Heart left ventricle (tissue), 16 donors: ENCODE data around the gene DMD. TPM values are rescaled to one million over a fixed set of nuclear protein-coding genes. Genes with fewer than 3 reads are reported as not detected.

Experiments
- ATAC-seq, 4 donors: fragments of 200-7000 bp; cut with Tn5 transposase; one replicate each; pipeline ENCODE4 v1.9.1; 2020 to 2022; ENCODE audit warnings: moderate library complexity in 4 of 4, mild to moderate bottlenecking in 3 of 4, moderate number of reproducible peaks in 1 of 4
- DNase-seq, 5 donors: peaks; one replicate each; pipeline ENCODE4 v3.0.0-alpha.2; 2020
- H3K27ac ChIP-seq, 12 donors: fragments of 200-600 bp; sonication (generic) in 4 of 12; one replicate each; pipeline versions ENCODE4 v1.5.0 to v1.8.0; 2016 to 2022; ENCODE audit warnings: mild to moderate bottlenecking in 2 of 12
- H3K27me3 ChIP-seq, 9 donors: fragments of 200-600 bp; sonication (generic) in 2 of 9; one replicate each; pipeline versions ENCODE4 v1.5.1 to v1.8.0; 2016 to 2022; ENCODE audit warnings: mild to moderate bottlenecking in 3 of 9
- H3K36me3 ChIP-seq, 9 donors: fragments of 200-600 bp; sonication (generic) in 2 of 9; one replicate each; pipeline versions ENCODE4 v1.5.0 to v1.8.0; 2018 to 2022; ENCODE audit warnings: mild to moderate bottlenecking in 2 of 9
- H3K4me1 ChIP-seq, 12 donors: fragments of 200-600 bp; sonication (generic) in 4 of 12; one replicate each; pipeline versions ENCODE4 v1.5.0 to v1.8.0; 2016 to 2022; ENCODE audit warnings: mild to moderate bottlenecking in 3 of 12
- H3K4me3 ChIP-seq, 12 donors: fragments of 200-600 bp; sonication (generic) in 4 of 12; one replicate each; pipeline versions ENCODE4 v1.5.0 to v1.8.0; 2017 to 2022; ENCODE audit warnings: mild to moderate bottlenecking in 9 of 12, moderate library complexity in 4 of 12
- H3K9me3 ChIP-seq, 12 donors: fragments of 200-600 bp; sonication (generic) in 4 of 12; one replicate each; pipeline versions ENCODE4 v1.5.0 to v1.8.0; 2016 to 2022; ENCODE audit warnings: mild to moderate bottlenecking in 1 of 12
- POLR2A ChIP-seq, 2 donors: fragments of 450-650 bp; IDR thresholded peaks; one replicate each; pipeline ENCODE4 v1.6.1; 2017; ENCODE audit warnings: antibody characterized with exemption in 2 of 2, mild to moderate bottlenecking in 2 of 2, moderate library complexity in 2 of 2
- WGBS, 4 donors: extraction: QIAGEN DNeasy Blood & Tissue Kit in 2 of 4; methylation state at CpG; one replicate each; pipeline versions ENCODE4 v1.1.5 to v1.1.7; 2013 to 2018; 5-methylcytosine and 5-hydroxymethylcytosine counted together
- intact Hi-C, 10 donors: fragments of 100-400 bp; cut with DNase I; formaldehyde crosslinking; loops; one replicate each; pipeline versions ENCODE4 v1.11.1 to v1.14.2; 2022
- polyA plus RNA-seq, 2 donors: library from polyadenylated mRNA; stranded (reverse); fragments of 200-250 nt; gene quantifications; one replicate each; pipeline ENCODE4 v1.2.3, GENCODE V29; 2013
- total RNA-seq, 9 donors: library from RNA; depleted of rRNA in 2 of 9; stranded (reverse); fragments of >200 nt in 2 of 9; fragmentation: NEBNext Ultra II Directional in 3 of 9; extraction: Animal tissue kit (Norgen Biotek cat#: 25700) in 3 of 9; gene quantifications; one replicate each; pipeline versions ENCODE4 v1.1.0 to v1.2.4, GENCODE V29; 2016 to 2023
- TF ChIP-seq, protein P1 (sequence below), 12 donors: fragments of 200-600 bp; sonication (generic) in 4 of 12; IDR thresholded peaks; one replicate each; pipeline versions ENCODE4 v1.5.0 to v1.8.0; 2018 to 2022; ENCODE audit warnings: antibody characterized with exemption in 12 of 12, mild to moderate bottlenecking in 5 of 12
- donor health status: ischemic (EF 13 %, LVEDD 7.1; RV severe dilation, severe dysfunction).
- donor health status: healthy with polysubstance abuse.
- donor health status: DM: no; HTN: yes; CAD: no.
- donor health status: DM: no; HTN: no; CAD: no.
- donor health status: ischemic (EF 25% LVEDD 6.9; RV normal size, moderate dysfunction).
- donor health status: ischemic (EF 25% LVEDD 5.7; RV mildly dilated, moderate dysfunction).
- donor health status: healthy.
- donor health status: DM: yes; HTN: yes; CAD: no.
- donor health status: ischemic (EF 35%, LVEDD 5.7; RV mildly dilated, moderate dysfunction).
- donor health status: nonischemic (EF 11% LVEDD 7.7; RV severe dilation, severe dysfunction).
- donor health status: DM: yes; HTN: yes; CAD: no.
- donor health status: PGD.
- donor health status: ischemic (EF 29% LVEDD 5.4; RV normal size, mild dysfunction).
- donor health status: nonischemic (EF 23%, LVEDD 6.1; RV moderate dilation, normal function).

DMD gene
- total and polyA plus RNA-seq, 11 donors, result 34.7 to 236 (median 162) TPM

- H3K36me3 ChIP-seq, result peaks cover 0 to 71% (median 8%) of the 10 kb centered on the region in 9 donors
- ATAC-seq (no peak), DNase-seq (no peak)
- no peaks in the 10 kb centered on the region for H3K9me3 ChIP-seq
- H3K4me1 ChIP-seq, result no peaks in the 10 kb centered on the region
- H3K27ac ChIP-seq, result no peak overlapping the region
- no peaks in the 10 kb centered on the region for H3K27me3 ChIP-seq
- WGBS, 4 donors, result 76 to 88% (median 80%) methylated on average over 4 of the region's 4 CpGs
- TF ChIP-seq, protein P1, sequence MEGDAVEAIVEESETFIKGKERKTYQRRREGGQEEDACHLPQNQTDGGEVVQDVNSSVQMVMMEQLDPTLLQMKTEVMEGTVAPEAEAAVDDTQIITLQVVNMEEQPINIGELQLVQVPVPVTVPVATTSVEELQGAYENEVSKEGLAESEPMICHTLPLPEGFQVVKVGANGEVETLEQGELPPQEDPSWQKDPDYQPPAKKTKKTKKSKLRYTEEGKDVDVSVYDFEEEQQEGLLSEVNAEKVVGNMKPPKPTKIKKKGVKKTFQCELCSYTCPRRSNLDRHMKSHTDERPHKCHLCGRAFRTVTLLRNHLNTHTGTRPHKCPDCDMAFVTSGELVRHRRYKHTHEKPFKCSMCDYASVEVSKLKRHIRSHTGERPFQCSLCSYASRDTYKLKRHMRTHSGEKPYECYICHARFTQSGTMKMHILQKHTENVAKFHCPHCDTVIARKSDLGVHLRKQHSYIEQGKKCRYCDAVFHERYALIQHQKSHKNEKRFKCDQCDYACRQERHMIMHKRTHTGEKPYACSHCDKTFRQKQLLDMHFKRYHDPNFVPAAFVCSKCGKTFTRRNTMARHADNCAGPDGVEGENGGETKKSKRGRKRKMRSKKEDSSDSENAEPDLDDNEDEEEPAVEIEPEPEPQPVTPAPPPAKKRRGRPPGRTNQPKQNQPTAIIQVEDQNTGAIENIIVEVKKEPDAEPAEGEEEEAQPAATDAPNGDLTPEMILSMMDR (IDR thresholded peaks at IDR 0.05), result no peak
- TF ChIP-seq POLR2A (IDR thresholded peaks at IDR 0.05), result no peak
- H3K4me3 ChIP-seq, result no peak overlapping the region
- intact Hi-C loops, result no loop called here
Observed at GRCh38 chrX:31201503-31201902, 2009.8 kb downstream of the DMD start.

- WGBS, 4 donors, result 81 to 86% (median 84%) methylated on average over 1 of the region's 1 CpG
- intact Hi-C loops, result no loop called here
- DNase-seq, result no peak
- no peak for ATAC-seq
- Histone ChIP-seq H3K4me3 (no peak overlapping the region), H3K27ac (no peak overlapping the region), H3K27me3 (no peaks in the 10 kb centered on the region), H3K9me3 (no peaks in the 10 kb centered on the region), H3K4me1 (no peaks in the 10 kb centered on the region), H3K36me3 (peaks cover 0 to 61% (median 8%) of the 10 kb centered on the region in 9 donors)
- TF ChIP-seq, protein P1 (IDR thresholded peaks at IDR 0.05), result no peak
- no peak for TF ChIP-seq POLR2A (IDR thresholded peaks at IDR 0.05)
Observed at GRCh38 chrX:31200430-31200829, 2010.9 kb downstream of the DMD start.

GRCh38 chrX:31199840-31200114 lies 2011.6 kb downstream of the DMD start:
- no peak for ATAC-seq
- WGBS, 4 donors, result 46 to 56% (median 50%) methylated on average over 5 of the region's 5 CpGs
- Histone ChIP-seq H3K27me3 (no peaks in the 10 kb centered on the region), H3K36me3 (peaks cover 0 to 56% (median 8%) of the 10 kb centered on the region in 9 donors), H3K27ac (no peak overlapping the region), H3K9me3 (no peaks in the 10 kb centered on the region), H3K4me1 (no peaks in the 10 kb centered on the region), H3K4me3 (no peak overlapping the region)
- intact Hi-C loops, result no loop called here
- TF ChIP-seq, protein P1 (IDR thresholded peaks at IDR 0.05), result no peak
- no peak for TF ChIP-seq POLR2A (IDR thresholded peaks at IDR 0.05)
- no peak for DNase-seq

- H3K27me3 ChIP-seq, result no peaks in the 10 kb centered on the region
- no peak overlapping the region for H3K27ac ChIP-seq
- peaks cover 0 to 55% (median 8%) of the 10 kb centered on the region in 9 donors for H3K36me3 ChIP-seq
- DNase-seq (no peak), ATAC-seq (no peak)
- 46 to 63% (median 59%) methylated on average over 5 of the region's 5 CpGs for WGBS, 4 donors
- intact Hi-C loops, result no loop called here
- H3K9me3 ChIP-seq, result no peaks in the 10 kb centered on the region
- TF ChIP-seq, protein P1 (IDR thresholded peaks at IDR 0.05), result no peak
- no peak for TF ChIP-seq POLR2A (IDR thresholded peaks at IDR 0.05)
- no peaks in the 10 kb centered on the region for H3K4me1 ChIP-seq
- no peak overlapping the region for H3K4me3 ChIP-seq
Observed at GRCh38 chrX:31199056-31199839, 2012.1 kb downstream of the DMD start.
